GM23338 (cell line): Measurements from ENCODE around the gene NVL. TPM values are rescaled to one million over a fixed set of nuclear protein-coding genes. Genes with fewer than 3 reads are reported as not detected.

ENCODE experiments used
- ATAC-seq: fragments of 200-7000 bp; cut with Tn5 transposase; 3 replicates; pipeline ENCODE4 v1.9.1; 2020
- DNase-seq: peaks from one replicate; pipeline ENCODE4 v3.0.0-alpha.2; 2015; ENCODE audit warnings: low spot score
- H2AFZ ChIP-seq: fragments of 200-600 bp; sonication (generic); 2 replicates; pipeline ENCODE4 v1.8.0; 2016; ENCODE audit warnings: antibody characterized with exemption, mild to moderate bottlenecking, moderate library complexity
- H3F3A ChIP-seq: fragments of 200-600 bp; sonication (generic); replicated peaks from 2 replicates; pipeline ENCODE4 v1.8.0; 2017; ENCODE audit warnings: antibody characterized with exemption, mixed run types, low read depth
- H3K27ac ChIP-seq: fragments of 200-600 bp; sonication (generic); 2 replicates; pipeline ENCODE4 v1.6.1; 2016; ENCODE audit warnings: low read depth
- H3K27me3 ChIP-seq: fragments of 200-600 bp; sonication (generic); 2 replicates; pipeline ENCODE4 v1.8.0; 2016; ENCODE audit warnings: mild to moderate bottlenecking, mixed run types, moderate library complexity; ENCODE audit not compliant: insufficient read depth
- H3K36me3 ChIP-seq: fragments of 200-600 bp; sonication (generic); 2 replicates; pipeline ENCODE4 v1.8.0; 2016; ENCODE audit warnings: mild to moderate bottlenecking; ENCODE audit not compliant: insufficient read depth
- H3K4me1 ChIP-seq: fragments of 200-600 bp; sonication (generic); 2 replicates; pipeline ENCODE4 v1.8.0; 2016; ENCODE audit warnings: mild to moderate bottlenecking, moderate library complexity; ENCODE audit not compliant: insufficient read depth
- H3K4me2 ChIP-seq: fragments of 200-600 bp; sonication (generic); 2 replicates; pipeline ENCODE4 v1.7.1; 2017; ENCODE audit warnings: mixed run types
- H3K4me3 ChIP-seq: fragments of 200-600 bp; sonication (generic); 2 replicates; pipeline ENCODE4 v1.6.1; 2016; ENCODE audit warnings: mixed run types
- H3K79me2 ChIP-seq: fragments of 200-600 bp; sonication (generic); replicated peaks from 2 replicates; pipeline ENCODE4 v1.8.0; 2017; ENCODE audit warnings: mild to moderate bottlenecking; ENCODE audit not compliant: insufficient read depth
- H3K9me2 ChIP-seq: fragments of 200-600 bp; sonication (generic); 2 replicates; pipeline ENCODE4 v1.8.0; 2017; ENCODE audit not compliant: insufficient read depth
- H4K20me1 ChIP-seq: fragments of 200-600 bp; sonication (generic); replicated peaks from 2 replicates; pipeline ENCODE4 v1.8.0; 2017; ENCODE audit warnings: mild to moderate bottlenecking; ENCODE audit not compliant: insufficient read depth
- H3K27ac Mint-ChIP-seq: 2 replicates; pipeline ENCODE4 v1.8.0; 2020; ENCODE audit warnings: inconsistent platforms, mild to moderate bottlenecking, moderate library complexity, mixed read lengths
- H3K27me3 Mint-ChIP-seq: 3 replicates; pipeline ENCODE4 v1.8.0; 2022; ENCODE audit warnings: low read depth, mild to moderate bottlenecking, moderate library complexity, mixed read lengths, inconsistent platforms; ENCODE audit not compliant: insufficient read depth, poor library complexity
- H3K36me3 Mint-ChIP-seq: 3 replicates; pipeline ENCODE4 v1.8.0; 2021; ENCODE audit warnings: low read depth, mild to moderate bottlenecking, inconsistent platforms, moderate library complexity, mixed read lengths
- H3K4me1 Mint-ChIP-seq: 3 replicates; pipeline ENCODE4 v1.8.0; 2020; ENCODE audit warnings: mild to moderate bottlenecking, inconsistent platforms, mixed read lengths
- H3K4me3 Mint-ChIP-seq: 3 replicates; pipeline ENCODE4 v1.8.0; 2021; ENCODE audit warnings: moderate library complexity, mild to moderate bottlenecking, inconsistent platforms, mixed read lengths
- H3K9me3 Mint-ChIP-seq: 3 replicates; pipeline ENCODE4 v1.8.0; 2020; ENCODE audit warnings: moderate library complexity, mild to moderate bottlenecking, inconsistent platforms, mixed read lengths
- CREB1 ChIP-seq: fragments of 250-450 bp; sonication (Bioruptor Pico); IDR thresholded peaks from 2 replicates; pipeline ENCODE4 v1.5.0; 2020; ENCODE audit warnings: low read depth, mild to moderate bottlenecking, moderate library complexity
- EZH2 ChIP-seq: fragments of 200-600 bp; sonication (generic); IDR thresholded peaks from one replicate; pipeline ENCODE4 v1.8.0; 2017; ENCODE audit warnings: antibody characterized with exemption, mild to moderate bottlenecking, low read depth; ENCODE audit not compliant: unreplicated experiment
- EZH2phosphoT487 ChIP-seq: fragments of 200-600 bp; sonication (generic); IDR thresholded peaks from one replicate; pipeline ENCODE4 v1.8.1; 2018; ENCODE audit warnings: antibody characterized with exemption; ENCODE audit not compliant: unreplicated experiment
- JUNB ChIP-seq: IDR thresholded peaks from one replicate; pipeline ENCODE4 v1.6.1; 2016; ENCODE audit warnings: antibody characterized with exemption; ENCODE audit not compliant: unreplicated experiment
- NANOG ChIP-seq: IDR thresholded peaks from 2 replicates; pipeline ENCODE4 v1.6.1; 2016; ENCODE audit warnings: antibody characterized with exemption, borderline replicate concordance
- POLR2AphosphoS5 ChIP-seq: IDR thresholded peaks from 2 replicates; pipeline ENCODE4 v1.6.1; 2016; ENCODE audit warnings: antibody characterized with exemption, low read depth
- STAT1 ChIP-seq: IDR thresholded peaks from one replicate; pipeline ENCODE4 v1.6.1; 2016; ENCODE audit warnings: antibody characterized with exemption; ENCODE audit not compliant: unreplicated experiment
- ZNF114 ChIP-seq: fragments of 250-450 bp; sonication (Bioruptor Pico); IDR thresholded peaks from 2 replicates; pipeline ENCODE4 v1.5.0; 2020; ENCODE audit warnings: mild to moderate bottlenecking, moderate library complexity
- ZNF331 ChIP-seq: fragments of 250-450 bp; sonication (Bioruptor Pico); IDR thresholded peaks from 2 replicates; pipeline ENCODE4 v1.5.0; 2020; ENCODE audit warnings: low read depth, mild to moderate bottlenecking, moderate library complexity
- polyA plus RNA-seq: library from polyadenylated mRNA; unstranded; fragments of >200 nt; fragmentation: Nextera tagmentation; extraction: Ambion mirVana; gene quantifications from 2 replicates; pipeline ENCODE4 v1.2.1, GENCODE V29; 2016
- total RNA-seq: library from RNA; depleted of rRNA; stranded (reverse); fragments of >200 nt; shearing (Covaris generic); gene quantifications from 2 replicates; pipeline ENCODE4 v1.2.3, GENCODE V29; 2014
- TF ChIP-seq, protein P1 (sequence below): IDR thresholded peaks from 2 replicates; pipeline ENCODE4 v1.6.1; 2016; ENCODE audit warnings: antibody characterized with exemption
- TF ChIP-seq, protein P2 (sequence below), 2 experiments: fragments of 200-600 bp in 1 of 2; sonication (generic) in 1 of 2; conservative IDR thresholded peaks; 2 replicates each; pipeline versions ENCODE4 v1.5.1 to v1.6.1; 2016 to 2017; ENCODE audit warnings: antibody characterized with exemption in 2 of 2, low read depth in 2 of 2, mild to moderate bottlenecking in 2 of 2, moderate library complexity in 1 of 2
- TF ChIP-seq, protein P3 (sequence below): IDR thresholded peaks from one replicate; pipeline ENCODE4 v1.6.1; 2018; ENCODE audit warnings: antibody characterized with exemption; ENCODE audit not compliant: unreplicated experiment

The NVL gene
- total and polyA plus RNA-seq, 2 experiments from 2014 or later: 44.4 to 71.7 TPM

DNA sequence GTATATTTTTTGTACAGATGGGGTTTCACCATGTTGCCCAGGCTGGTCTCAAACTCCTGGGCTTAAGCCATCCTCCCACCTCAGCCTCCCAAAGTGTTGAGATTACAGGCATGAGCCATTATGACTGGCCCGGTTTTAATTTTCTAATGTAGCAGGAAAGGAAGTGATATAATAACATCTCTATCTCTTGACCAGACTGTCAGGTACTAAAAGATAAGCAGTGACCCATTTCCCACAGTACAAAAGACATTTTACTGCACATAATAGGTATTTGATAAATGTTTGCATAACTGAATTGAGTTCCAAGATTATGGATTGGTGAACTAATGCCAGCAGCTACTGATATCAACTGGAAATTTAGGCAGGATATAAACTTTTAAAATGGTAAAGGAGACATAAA is 4.0 kb downstream of the NVL start:
- no peak overlapping the region for H3K4me3 Mint-ChIP-seq
- no peaks in the 10 kb centered on the region for H3K9me3 Mint-ChIP-seq
- Histone ChIP-seq H3K27me3 (no peaks in the 10 kb centered on the region), H3K36me3 (no peaks in the 10 kb centered on the region), H3K4me2 (no peak overlapping the region), H4K20me1 (peaks cover 10% of the 10 kb centered on the region; the same call in 1 of the 2 replicates), H3F3A (no peaks in the 10 kb centered on the region), H2AFZ (no peak overlapping the region), H3K27ac (no peak overlapping the region), H3K9me2 (no peaks in the 10 kb centered on the region), H3K4me3 (no peak overlapping the region), H3K79me2 (peaks cover 84% of the 10 kb centered on the region), H3K4me1 (peaks cover 7% of the 10 kb centered on the region; the same call in 1 of the 2 replicates)
- ATAC-seq (no peak), DNase-seq (no peak)
- peaks cover 10% of the 10 kb centered on the region for H3K36me3 Mint-ChIP-seq
- H3K4me1 Mint-ChIP-seq: peaks cover 8% of the 10 kb centered on the region; the same call in 2 of the 3 replicates
- no peak overlapping the region for H3K27ac Mint-ChIP-seq
- TF ChIP-seq, protein P1, sequence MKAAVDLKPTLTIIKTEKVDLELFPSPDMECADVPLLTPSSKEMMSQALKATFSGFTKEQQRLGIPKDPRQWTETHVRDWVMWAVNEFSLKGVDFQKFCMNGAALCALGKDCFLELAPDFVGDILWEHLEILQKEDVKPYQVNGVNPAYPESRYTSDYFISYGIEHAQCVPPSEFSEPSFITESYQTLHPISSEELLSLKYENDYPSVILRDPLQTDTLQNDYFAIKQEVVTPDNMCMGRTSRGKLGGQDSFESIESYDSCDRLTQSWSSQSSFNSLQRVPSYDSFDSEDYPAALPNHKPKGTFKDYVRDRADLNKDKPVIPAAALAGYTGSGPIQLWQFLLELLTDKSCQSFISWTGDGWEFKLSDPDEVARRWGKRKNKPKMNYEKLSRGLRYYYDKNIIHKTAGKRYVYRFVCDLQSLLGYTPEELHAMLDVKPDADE: no peak
- TF ChIP-seq STAT1: no peak
- no peak for TF ChIP-seq EZH2
- TF ChIP-seq CREB1 (CRISPR knock-in tag): no peak
- peaks cover 3% of the 10 kb centered on the region for H3K27me3 Mint-ChIP-seq

DNA sequence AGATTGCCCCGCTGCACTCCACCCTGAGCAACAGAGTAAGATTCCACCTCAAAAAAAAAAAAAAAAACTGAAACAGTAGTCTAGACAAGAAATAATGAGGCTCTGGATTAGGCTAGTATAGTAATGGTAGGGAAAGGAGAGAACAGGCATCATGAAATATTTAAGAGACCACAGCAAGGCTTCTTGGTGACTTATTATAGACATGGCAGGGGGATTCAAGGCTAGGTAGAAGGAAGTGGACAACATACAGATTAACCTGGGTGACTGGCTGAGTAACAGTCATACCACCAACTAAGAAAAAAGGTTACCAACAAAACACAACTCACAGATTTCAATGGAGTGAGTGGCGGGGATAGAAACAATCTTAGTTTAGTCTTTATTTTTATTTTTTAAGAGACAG is 8.3 kb downstream of the NVL start:
- Histone ChIP-seq H3K4me2 (no peak overlapping the region), H4K20me1 (peaks cover 8% of the 10 kb centered on the region; the same call in 1 of the 2 replicates), H3K9me2 (no peaks in the 10 kb centered on the region), H2AFZ (no peak overlapping the region), H3K4me3 (no peak overlapping the region), H3K4me1 (no peaks in the 10 kb centered on the region), H3K79me2 (peaks cover 63% of the 10 kb centered on the region), H3K27ac (no peak overlapping the region), H3K36me3 (no peaks in the 10 kb centered on the region), H3K27me3 (no peaks in the 10 kb centered on the region), H3F3A (no peaks in the 10 kb centered on the region)
- no peaks in the 10 kb centered on the region for H3K9me3 Mint-ChIP-seq
- no peak overlapping the region for H3K4me3 Mint-ChIP-seq
- DNase-seq (no peak), ATAC-seq (no peak)
- H3K27ac Mint-ChIP-seq: no peak overlapping the region
- no peaks in the 10 kb centered on the region for H3K27me3 Mint-ChIP-seq
- no peaks in the 10 kb centered on the region for H3K4me1 Mint-ChIP-seq
- peaks cover 10% of the 10 kb centered on the region; the same call in 2 of the 3 replicates for H3K36me3 Mint-ChIP-seq
- TF ChIP-seq JUNB: no peak
- no peak for TF ChIP-seq EZH2
- TF ChIP-seq, protein P2, sequence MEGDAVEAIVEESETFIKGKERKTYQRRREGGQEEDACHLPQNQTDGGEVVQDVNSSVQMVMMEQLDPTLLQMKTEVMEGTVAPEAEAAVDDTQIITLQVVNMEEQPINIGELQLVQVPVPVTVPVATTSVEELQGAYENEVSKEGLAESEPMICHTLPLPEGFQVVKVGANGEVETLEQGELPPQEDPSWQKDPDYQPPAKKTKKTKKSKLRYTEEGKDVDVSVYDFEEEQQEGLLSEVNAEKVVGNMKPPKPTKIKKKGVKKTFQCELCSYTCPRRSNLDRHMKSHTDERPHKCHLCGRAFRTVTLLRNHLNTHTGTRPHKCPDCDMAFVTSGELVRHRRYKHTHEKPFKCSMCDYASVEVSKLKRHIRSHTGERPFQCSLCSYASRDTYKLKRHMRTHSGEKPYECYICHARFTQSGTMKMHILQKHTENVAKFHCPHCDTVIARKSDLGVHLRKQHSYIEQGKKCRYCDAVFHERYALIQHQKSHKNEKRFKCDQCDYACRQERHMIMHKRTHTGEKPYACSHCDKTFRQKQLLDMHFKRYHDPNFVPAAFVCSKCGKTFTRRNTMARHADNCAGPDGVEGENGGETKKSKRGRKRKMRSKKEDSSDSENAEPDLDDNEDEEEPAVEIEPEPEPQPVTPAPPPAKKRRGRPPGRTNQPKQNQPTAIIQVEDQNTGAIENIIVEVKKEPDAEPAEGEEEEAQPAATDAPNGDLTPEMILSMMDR (conservative IDR thresholded peaks at IDR 0.05; ENCODE audit: low read depth in 2 of 2): no peak
- TF ChIP-seq, protein P1: no peak
- TF ChIP-seq EZH2phosphoT487: no peak
- TF ChIP-seq CREB1 (CRISPR knock-in tag): no peak
- no peak for TF ChIP-seq ZNF331
- TF ChIP-seq, protein P3, sequence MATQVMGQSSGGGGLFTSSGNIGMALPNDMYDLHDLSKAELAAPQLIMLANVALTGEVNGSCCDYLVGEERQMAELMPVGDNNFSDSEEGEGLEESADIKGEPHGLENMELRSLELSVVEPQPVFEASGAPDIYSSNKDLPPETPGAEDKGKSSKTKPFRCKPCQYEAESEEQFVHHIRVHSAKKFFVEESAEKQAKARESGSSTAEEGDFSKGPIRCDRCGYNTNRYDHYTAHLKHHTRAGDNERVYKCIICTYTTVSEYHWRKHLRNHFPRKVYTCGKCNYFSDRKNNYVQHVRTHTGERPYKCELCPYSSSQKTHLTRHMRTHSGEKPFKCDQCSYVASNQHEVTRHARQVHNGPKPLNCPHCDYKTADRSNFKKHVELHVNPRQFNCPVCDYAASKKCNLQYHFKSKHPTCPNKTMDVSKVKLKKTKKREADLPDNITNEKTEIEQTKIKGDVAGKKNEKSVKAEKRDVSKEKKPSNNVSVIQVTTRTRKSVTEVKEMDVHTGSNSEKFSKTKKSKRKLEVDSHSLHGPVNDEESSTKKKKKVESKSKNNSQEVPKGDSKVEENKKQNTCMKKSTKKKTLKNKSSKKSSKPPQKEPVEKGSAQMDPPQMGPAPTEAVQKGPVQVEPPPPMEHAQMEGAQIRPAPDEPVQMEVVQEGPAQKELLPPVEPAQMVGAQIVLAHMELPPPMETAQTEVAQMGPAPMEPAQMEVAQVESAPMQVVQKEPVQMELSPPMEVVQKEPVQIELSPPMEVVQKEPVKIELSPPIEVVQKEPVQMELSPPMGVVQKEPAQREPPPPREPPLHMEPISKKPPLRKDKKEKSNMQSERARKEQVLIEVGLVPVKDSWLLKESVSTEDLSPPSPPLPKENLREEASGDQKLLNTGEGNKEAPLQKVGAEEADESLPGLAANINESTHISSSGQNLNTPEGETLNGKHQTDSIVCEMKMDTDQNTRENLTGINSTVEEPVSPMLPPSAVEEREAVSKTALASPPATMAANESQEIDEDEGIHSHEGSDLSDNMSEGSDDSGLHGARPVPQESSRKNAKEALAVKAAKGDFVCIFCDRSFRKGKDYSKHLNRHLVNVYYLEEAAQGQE: no peak
- TF ChIP-seq ZNF114 (CRISPR knock-in tag): no peak
- TF ChIP-seq POLR2AphosphoS5: no peak
- TF ChIP-seq NANOG: no peak
- TF ChIP-seq STAT1: no peak
